Fibroblast of lung (primary cell): ENCODE measurements around the gene LOC101059915.
"Not testable (repeated sequence)": the region's sequence is repeated elsewhere in the genome, so short reads cannot be mapped to it uniquely, and the experiment has no call there.

ENCODE experiments used
- EZH2 ChIP-seq: IDR thresholded peaks from 2 replicates; pipeline ENCODE4 v1.5.1; 2012; ENCODE audit warnings: low read length, control low read depth, mild to moderate bottlenecking; ENCODE audit errors: missing control alignments
- TF ChIP-seq, protein P1 (sequence below), 2 donors: IDR thresholded peaks in 1 of 2; conservative IDR thresholded peaks in 1 of 2; 1 replicate in 1 of 2; 2 replicates in 1 of 2; pipeline ENCODE4 v1.5.1; 2011 to 2012; ENCODE audit warnings: low read length in 2 of 2, control low read depth in 1 of 2, inconsistent platforms in 1 of 2, low read depth in 1 of 2, mild to moderate bottlenecking in 1 of 2

DNA sequence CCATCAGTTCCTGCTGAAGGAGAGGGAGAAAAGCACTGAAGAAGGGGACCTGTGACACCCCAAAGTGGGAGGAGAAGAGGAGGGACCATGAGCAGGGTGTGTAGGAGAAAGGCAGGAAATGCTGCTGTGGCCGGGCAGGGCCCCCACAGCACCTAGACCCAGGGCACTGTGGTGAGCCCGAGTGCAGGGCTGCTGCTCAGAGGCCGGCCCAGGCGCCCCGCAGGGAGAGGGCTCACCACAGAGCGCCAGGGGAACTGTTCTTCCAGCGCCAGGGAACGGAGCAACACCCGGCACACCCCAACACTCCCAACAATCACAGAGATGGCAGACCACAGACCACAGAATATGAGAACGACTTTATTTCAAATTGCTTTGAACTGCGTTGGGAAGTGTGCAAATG lies 4.7 kb upstream of the LOC101059915 start:
- TF ChIP-seq, protein P1, sequence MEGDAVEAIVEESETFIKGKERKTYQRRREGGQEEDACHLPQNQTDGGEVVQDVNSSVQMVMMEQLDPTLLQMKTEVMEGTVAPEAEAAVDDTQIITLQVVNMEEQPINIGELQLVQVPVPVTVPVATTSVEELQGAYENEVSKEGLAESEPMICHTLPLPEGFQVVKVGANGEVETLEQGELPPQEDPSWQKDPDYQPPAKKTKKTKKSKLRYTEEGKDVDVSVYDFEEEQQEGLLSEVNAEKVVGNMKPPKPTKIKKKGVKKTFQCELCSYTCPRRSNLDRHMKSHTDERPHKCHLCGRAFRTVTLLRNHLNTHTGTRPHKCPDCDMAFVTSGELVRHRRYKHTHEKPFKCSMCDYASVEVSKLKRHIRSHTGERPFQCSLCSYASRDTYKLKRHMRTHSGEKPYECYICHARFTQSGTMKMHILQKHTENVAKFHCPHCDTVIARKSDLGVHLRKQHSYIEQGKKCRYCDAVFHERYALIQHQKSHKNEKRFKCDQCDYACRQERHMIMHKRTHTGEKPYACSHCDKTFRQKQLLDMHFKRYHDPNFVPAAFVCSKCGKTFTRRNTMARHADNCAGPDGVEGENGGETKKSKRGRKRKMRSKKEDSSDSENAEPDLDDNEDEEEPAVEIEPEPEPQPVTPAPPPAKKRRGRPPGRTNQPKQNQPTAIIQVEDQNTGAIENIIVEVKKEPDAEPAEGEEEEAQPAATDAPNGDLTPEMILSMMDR (conservative IDR thresholded peaks at IDR 0.05 in 1 of 2, IDR thresholded peaks at IDR 0.05 in 1 of 2; ENCODE audit: low read depth in 1 of 2, low read length in 2 of 2): not testable (repeated sequence)
- TF ChIP-seq EZH2: not testable (repeated sequence)
